HL-60 (cell line): Measurements from ENCODE around the gene GRIA1.

Experiments
- GABPA ChIP-seq: IDR thresholded peaks from 2 replicates; pipeline ENCODE4 v1.6.1; 2012; ENCODE audit warnings: low read depth
- POLR2AphosphoS5 ChIP-seq: IDR thresholded peaks from 2 replicates; pipeline ENCODE4 v1.6.1; 2012; ENCODE audit warnings: low read depth
- SPI1 ChIP-seq: IDR thresholded peaks from 2 replicates; pipeline ENCODE4 v1.6.1; 2012; ENCODE audit warnings: low read depth, mild to moderate bottlenecking, borderline replicate concordance
- TF ChIP-seq, protein P1 (sequence below): IDR thresholded peaks from one replicate; pipeline ENCODE4 v1.5.1; 2011; ENCODE audit warnings: low read length, control low read depth, inconsistent platforms; ENCODE audit not compliant: insufficient read depth
- TF ChIP-seq, protein P2 (sequence below): IDR thresholded peaks from 2 replicates; pipeline ENCODE4 v1.6.1; 2012; ENCODE audit warnings: low read depth; ENCODE audit not compliant: insufficient replicate concordance

DNA sequence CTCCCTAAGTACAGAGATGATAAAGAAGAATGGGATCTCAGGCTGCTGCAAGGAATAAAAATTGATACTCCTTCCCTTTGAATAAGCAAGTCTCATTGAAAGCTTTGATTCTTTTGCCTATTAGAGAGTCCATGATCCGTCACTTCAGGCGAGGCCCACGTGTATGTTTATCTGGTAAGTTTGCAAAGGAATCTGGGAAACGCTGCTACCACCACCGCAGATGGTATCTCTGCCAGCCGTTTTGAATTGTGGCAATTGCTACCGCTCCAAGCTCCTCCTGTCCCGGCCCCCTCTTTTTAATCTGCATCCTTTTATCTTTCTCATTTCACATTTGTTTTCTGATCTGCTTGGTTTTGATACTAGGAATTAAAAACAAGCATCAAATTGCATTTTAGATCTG is 42.9 kb upstream of the GRIA1 start:
- TF ChIP-seq, protein P1, sequence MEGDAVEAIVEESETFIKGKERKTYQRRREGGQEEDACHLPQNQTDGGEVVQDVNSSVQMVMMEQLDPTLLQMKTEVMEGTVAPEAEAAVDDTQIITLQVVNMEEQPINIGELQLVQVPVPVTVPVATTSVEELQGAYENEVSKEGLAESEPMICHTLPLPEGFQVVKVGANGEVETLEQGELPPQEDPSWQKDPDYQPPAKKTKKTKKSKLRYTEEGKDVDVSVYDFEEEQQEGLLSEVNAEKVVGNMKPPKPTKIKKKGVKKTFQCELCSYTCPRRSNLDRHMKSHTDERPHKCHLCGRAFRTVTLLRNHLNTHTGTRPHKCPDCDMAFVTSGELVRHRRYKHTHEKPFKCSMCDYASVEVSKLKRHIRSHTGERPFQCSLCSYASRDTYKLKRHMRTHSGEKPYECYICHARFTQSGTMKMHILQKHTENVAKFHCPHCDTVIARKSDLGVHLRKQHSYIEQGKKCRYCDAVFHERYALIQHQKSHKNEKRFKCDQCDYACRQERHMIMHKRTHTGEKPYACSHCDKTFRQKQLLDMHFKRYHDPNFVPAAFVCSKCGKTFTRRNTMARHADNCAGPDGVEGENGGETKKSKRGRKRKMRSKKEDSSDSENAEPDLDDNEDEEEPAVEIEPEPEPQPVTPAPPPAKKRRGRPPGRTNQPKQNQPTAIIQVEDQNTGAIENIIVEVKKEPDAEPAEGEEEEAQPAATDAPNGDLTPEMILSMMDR = no peak
- TF ChIP-seq POLR2AphosphoS5 = no peak
- TF ChIP-seq, protein P2, sequence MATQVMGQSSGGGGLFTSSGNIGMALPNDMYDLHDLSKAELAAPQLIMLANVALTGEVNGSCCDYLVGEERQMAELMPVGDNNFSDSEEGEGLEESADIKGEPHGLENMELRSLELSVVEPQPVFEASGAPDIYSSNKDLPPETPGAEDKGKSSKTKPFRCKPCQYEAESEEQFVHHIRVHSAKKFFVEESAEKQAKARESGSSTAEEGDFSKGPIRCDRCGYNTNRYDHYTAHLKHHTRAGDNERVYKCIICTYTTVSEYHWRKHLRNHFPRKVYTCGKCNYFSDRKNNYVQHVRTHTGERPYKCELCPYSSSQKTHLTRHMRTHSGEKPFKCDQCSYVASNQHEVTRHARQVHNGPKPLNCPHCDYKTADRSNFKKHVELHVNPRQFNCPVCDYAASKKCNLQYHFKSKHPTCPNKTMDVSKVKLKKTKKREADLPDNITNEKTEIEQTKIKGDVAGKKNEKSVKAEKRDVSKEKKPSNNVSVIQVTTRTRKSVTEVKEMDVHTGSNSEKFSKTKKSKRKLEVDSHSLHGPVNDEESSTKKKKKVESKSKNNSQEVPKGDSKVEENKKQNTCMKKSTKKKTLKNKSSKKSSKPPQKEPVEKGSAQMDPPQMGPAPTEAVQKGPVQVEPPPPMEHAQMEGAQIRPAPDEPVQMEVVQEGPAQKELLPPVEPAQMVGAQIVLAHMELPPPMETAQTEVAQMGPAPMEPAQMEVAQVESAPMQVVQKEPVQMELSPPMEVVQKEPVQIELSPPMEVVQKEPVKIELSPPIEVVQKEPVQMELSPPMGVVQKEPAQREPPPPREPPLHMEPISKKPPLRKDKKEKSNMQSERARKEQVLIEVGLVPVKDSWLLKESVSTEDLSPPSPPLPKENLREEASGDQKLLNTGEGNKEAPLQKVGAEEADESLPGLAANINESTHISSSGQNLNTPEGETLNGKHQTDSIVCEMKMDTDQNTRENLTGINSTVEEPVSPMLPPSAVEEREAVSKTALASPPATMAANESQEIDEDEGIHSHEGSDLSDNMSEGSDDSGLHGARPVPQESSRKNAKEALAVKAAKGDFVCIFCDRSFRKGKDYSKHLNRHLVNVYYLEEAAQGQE = no peak
- TF ChIP-seq SPI1 = no peak
- no peak for TF ChIP-seq GABPA
